ENCODE data around the gene IRF7.

DNA sequence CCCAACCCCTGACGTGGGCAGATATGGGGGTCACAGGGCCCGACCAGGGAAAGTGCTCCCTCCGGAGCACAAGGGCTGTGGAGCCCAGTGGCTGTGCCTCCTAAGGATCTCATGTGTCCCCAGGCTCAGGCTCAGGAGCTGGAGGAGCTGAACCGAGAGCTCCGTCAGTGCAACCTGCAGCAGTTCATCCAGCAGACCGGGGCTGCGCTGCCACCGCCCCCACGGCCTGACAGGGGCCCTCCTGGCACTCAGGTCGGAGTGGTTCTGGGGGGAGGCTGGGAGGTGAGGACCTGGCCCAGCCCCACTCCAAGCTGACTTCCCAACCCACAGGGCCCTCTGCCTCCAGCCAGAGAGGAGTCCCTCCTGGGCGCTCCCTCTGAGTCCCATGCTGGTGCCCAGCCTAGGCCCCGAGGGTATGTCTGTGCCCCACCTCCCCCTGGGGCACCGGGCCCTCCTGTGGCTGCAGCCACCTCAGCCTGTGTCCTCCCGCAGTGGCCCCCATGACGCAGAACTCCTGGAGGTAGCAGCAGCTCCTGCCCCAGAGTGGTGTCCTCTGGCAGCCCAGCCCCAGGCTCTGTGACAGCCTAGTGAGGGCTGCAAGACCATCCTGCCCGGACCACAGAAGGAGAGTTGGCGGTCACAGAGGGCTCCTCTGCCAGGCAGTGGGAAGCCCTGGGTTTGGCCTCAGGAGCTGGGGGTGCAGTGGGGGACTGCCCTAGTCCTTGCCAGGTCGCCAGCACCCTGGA lies 52.5 kb downstream of the IRF7 start:
- no peak for TF ChIP-seq POLR2AphosphoS5 (IDR thresholded peaks at IDR 0.05; ENCODE audit: borderline replicate concordance, low read depth, low read length)
- TF ChIP-seq EZH2 (IDR thresholded peaks at IDR 0.05): no peak
- no peak for TF ChIP-seq FOXP2 (optimal IDR thresholded peaks at IDR 0.05; ENCODE audit: control extremely low read depth, extremely low read length, insufficient read depth)
